Activated CD8-positive, alpha-beta memory T cell treated with anti-CD3 and anti-CD28 coated beads, Interleukin-2, amount 50 U/mL, for 4 hours (primary cell): ENCODE data around the gene GSTM2.

Experiments
- DNase-seq: peaks from one replicate; pipeline ENCODE4 v3.0.0-alpha.2; 2020

Gene GSTM2

GRCh38 chr1:109718495-109718894 lies 50.6 kb downstream of the GSTM2 start:
- no peak for DNase-seq

DNA sequence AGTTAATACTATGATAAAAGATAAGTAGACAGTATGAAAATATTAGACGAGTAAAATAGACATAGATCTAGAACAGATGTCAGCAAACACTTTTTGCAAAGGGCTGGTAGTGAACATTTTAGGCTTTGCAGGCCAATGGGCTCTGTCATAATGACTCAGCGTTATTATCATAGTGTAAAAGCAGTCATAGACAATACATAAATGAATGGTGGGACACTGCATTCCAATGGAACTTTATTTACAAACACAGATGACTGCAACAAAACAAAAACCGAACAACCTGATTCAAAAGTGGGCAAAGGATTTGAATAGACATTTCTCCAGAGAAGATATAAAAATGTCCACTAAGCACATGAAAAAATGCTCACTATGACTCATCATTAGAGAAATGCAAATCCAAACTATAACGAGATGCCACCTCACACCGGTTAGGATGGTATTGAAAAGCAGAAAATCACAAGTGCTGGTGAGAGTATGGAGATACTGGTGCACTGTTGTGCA lies 51.5 kb downstream of the GSTM2 start:
- no peak for DNase-seq

DNA sequence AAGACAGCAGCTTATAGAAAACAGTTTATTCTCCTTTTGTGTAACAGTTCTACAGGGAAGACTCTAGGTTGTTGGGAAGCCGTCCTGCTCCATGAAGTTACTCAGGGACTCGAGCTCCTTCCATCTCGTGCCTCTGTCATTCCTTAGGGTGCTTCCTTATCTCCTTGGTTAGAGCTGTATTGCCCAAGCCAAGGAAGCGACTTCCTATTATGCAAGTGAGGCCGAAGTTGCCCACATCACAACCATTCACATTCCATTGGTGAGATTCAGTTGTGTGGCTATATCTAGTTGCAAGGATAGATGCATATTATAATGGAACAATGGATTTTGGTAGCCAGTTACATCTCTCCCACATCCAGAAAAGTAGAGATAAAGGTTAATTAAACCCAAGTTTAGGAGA lies 53.2 kb downstream of the GSTM2 start:
- no peak for DNase-seq

GRCh38 chr1:109721971-109722370 lies 54.1 kb downstream of the GSTM2 start:
- no peak for DNase-seq

GRCh38 chr1:109722908-109723691 lies 55.2 kb downstream of the GSTM2 start:
- no peak for DNase-seq
